ENCODE results near the gene HYAL2.

HYAL2 gene

DNA sequence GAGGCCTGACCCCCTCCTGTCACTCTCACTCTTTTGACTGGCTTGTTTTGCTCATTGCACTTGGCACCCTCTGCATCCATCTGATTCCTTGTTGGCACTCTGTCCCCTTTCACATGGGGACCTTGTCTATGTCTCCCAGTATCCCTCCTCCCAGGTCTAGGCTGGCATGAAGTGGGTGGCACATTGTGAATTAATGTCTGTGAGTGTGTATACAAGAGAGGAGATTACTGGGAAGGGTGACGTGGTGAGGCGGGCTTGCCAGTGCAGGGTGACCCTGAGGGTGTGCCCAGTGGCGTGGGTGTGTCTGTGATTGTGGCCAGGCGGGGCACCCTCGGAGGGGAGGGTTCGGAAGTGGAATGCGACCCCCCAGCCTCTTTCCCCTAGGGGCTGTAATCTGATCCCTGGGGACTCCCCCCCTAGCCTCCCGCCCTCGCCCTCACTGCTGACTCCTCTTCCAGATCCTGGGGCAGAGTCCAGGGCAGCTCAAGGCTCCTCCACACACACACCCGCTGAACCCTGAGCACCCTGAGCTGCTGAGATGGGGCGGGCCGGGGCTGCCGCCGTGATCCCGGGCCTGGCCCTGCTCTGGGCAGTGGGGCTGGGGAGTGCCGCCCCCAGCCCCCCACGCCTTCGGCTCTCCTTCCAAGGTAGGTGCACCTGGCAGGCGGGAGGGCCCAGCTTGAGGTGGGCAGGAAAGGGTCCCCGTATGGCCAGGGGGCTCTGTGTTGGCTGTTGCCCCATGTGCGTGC is 53.7 kb downstream of the HYAL2 start, which contains the start of gene SEMA3B:
SEMA3B (plus strand) TSS at position 445 of the 749 bp plus-strand sequence; CDS start at position 539, 94 bp downstream.
- DNase-seq, result no peak

DNA sequence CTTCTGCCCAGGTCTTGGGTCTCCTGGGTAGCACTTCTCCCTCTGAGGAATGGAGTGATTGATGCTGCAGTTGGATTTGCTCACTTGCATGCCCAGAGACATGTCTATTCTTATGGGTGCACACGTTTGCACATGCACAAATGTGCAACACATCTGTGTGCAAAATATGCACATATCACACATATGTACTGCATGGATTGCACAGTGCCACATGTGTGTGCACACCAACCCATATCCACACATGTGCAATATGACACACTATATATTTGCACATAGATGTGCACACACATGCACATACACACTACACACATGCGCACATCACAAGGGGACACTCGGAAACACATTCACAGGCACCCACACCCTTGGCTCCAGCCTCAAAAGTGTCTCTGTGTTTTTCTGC is 54.3 kb downstream of the HYAL2 start:
- no peak for DNase-seq

Measured in SIG-M5 (cell line).